HAP-1 (cell line): ENCODE data around the gene GRM5.

Source experiments
- DNase-seq, 2 experiments: peaks; one replicate each; pipeline ENCODE4 v3.0.0-alpha.2; 2016 to 2020; ENCODE audit warnings: low spot score in 2 of 2
- H3K27me3 ChIP-seq: fragments of 250-450 bp; sonication (Bioruptor Pico); 2 replicates; pipeline ENCODE4 v1.5.1; 2020; ENCODE audit warnings: low read depth, mild to moderate bottlenecking, moderate library complexity
- H3K36me3 ChIP-seq: fragments of 250-450 bp; sonication (Bioruptor Pico); replicated peaks from 2 replicates; pipeline ENCODE4 v1.5.1; 2020; ENCODE audit warnings: mild to moderate bottlenecking
- H3K4me1 ChIP-seq: fragments of 250-450 bp; sonication (Bioruptor Pico); 2 replicates; pipeline ENCODE4 v1.5.1; 2020; ENCODE audit warnings: mild to moderate bottlenecking
- H3K4me3 ChIP-seq: fragments of 250-450 bp; sonication (Bioruptor Pico); 2 replicates; pipeline ENCODE4 v1.5.1; 2020; ENCODE audit warnings: mild to moderate bottlenecking, moderate library complexity
- H3K9me3 ChIP-seq: fragments of 250-450 bp; sonication (Bioruptor Pico); 2 replicates; pipeline ENCODE4 v1.5.1; 2020; ENCODE audit warnings: mild to moderate bottlenecking, moderate library complexity
- in situ Hi-C: fragments of 300-500 bp; cut with MboI; formaldehyde crosslinking; loops from 3 replicates; pipeline ENCODE4 v1.14.3; 2020; ENCODE audit warnings: low sequenced_read_pairs, inconsistent platforms, mixed read lengths

GRM5 gene

GRCh38 chr11:88806410-88806809 is 259.4 kb downstream of the GRM5 start:
- Histone ChIP-seq H3K36me3 (no peaks in the 10 kb centered on the region), H3K4me1 (no peaks in the 10 kb centered on the region), H3K9me3 (no peaks in the 10 kb centered on the region), H3K27me3 (no peaks in the 10 kb centered on the region), H3K4me3 (no peak overlapping the region)
- DNase-seq = no peak
- in situ Hi-C loops = no loop called here

GRCh38 chr11:88801484-88802123 is 264.2 kb downstream of the GRM5 start:
- no peaks in the 10 kb centered on the region for H3K4me1 ChIP-seq
- no peak overlapping the region for H3K4me3 ChIP-seq
- no peaks in the 10 kb centered on the region for H3K9me3 ChIP-seq
- DNase-seq = no peak
- in situ Hi-C loops = no loop called here
- H3K27me3 ChIP-seq = no peaks in the 10 kb centered on the region
- H3K36me3 ChIP-seq = no peaks in the 10 kb centered on the region

GRCh38 chr11:88799771-88800500 is 265.8 kb downstream of the GRM5 start:
- H3K4me1 ChIP-seq = no peaks in the 10 kb centered on the region
- in situ Hi-C loops = no loop called here
- no peaks in the 10 kb centered on the region for H3K36me3 ChIP-seq
- no peaks in the 10 kb centered on the region for H3K27me3 ChIP-seq
- DNase-seq = no peak
- H3K4me3 ChIP-seq = no peak overlapping the region
- H3K9me3 ChIP-seq = no peaks in the 10 kb centered on the region

GRCh38 chr11:88790182-88790581 is 275.6 kb downstream of the GRM5 start:
- no peak for DNase-seq
- no peaks in the 10 kb centered on the region for H3K27me3 ChIP-seq

GRCh38 chr11:88779577-88779976 is 286.2 kb downstream of the GRM5 start:
- Histone ChIP-seq H3K27me3 (no peaks in the 10 kb centered on the region), H3K36me3 (no peaks in the 10 kb centered on the region), H3K4me1 (no peaks in the 10 kb centered on the region), H3K4me3 (no peak overlapping the region), H3K9me3 (no peaks in the 10 kb centered on the region)
- DNase-seq = no peak
- in situ Hi-C loops = no loop called here

More at GRCh38 chr11:88790182-88790581, 275.6 kb downstream of the GRM5 start:
- H3K4me1 ChIP-seq = no peaks in the 10 kb centered on the region
- H3K9me3 ChIP-seq = no peaks in the 10 kb centered on the region
- H3K36me3 ChIP-seq = no peaks in the 10 kb centered on the region
- in situ Hi-C loops = no loop called here
- no peak overlapping the region for H3K4me3 ChIP-seq

GRCh38 chr11:88770475-88771079 is 295.2 kb downstream of the GRM5 start:
- Histone ChIP-seq H3K27me3 (no peaks in the 10 kb centered on the region), H3K36me3 (no peaks in the 10 kb centered on the region), H3K4me3 (no peak overlapping the region), H3K9me3 (no peaks in the 10 kb centered on the region), H3K4me1 (no peaks in the 10 kb centered on the region)
- DNase-seq = no peak
- in situ Hi-C loops = no loop called here

GRCh38 chr11:88744140-88744539 is 321.6 kb downstream of the GRM5 start:
- DNase-seq = no peak
- Histone ChIP-seq H3K4me3 (no peak overlapping the region), H3K27me3 (no peaks in the 10 kb centered on the region), H3K4me1 (no peaks in the 10 kb centered on the region), H3K9me3 (no peaks in the 10 kb centered on the region), H3K36me3 (no peaks in the 10 kb centered on the region)
- in situ Hi-C loops = no loop called here

GRCh38 chr11:88739524-88739923 is 326.3 kb downstream of the GRM5 start:
- Histone ChIP-seq H3K27me3 (no peaks in the 10 kb centered on the region), H3K36me3 (no peaks in the 10 kb centered on the region), H3K9me3 (no peaks in the 10 kb centered on the region), H3K4me3 (no peak overlapping the region), H3K4me1 (no peaks in the 10 kb centered on the region)
- DNase-seq = no peak
- in situ Hi-C loops = no loop called here

GRCh38 chr11:88709567-88709966 is 356.2 kb downstream of the GRM5 start:
- no peak overlapping the region for H3K4me3 ChIP-seq
- no peaks in the 10 kb centered on the region for H3K9me3 ChIP-seq
- no peaks in the 10 kb centered on the region for H3K4me1 ChIP-seq
- in situ Hi-C loops = no loop called here
- DNase-seq = no peak
- H3K27me3 ChIP-seq = no peaks in the 10 kb centered on the region
- no peaks in the 10 kb centered on the region for H3K36me3 ChIP-seq

GRCh38 chr11:88704485-88704884 is 361.3 kb downstream of the GRM5 start:
- in situ Hi-C loops = no loop called here

GRCh38 chr11:88701816-88702215 is 364.0 kb downstream of the GRM5 start:
- Histone ChIP-seq H3K9me3 (no peaks in the 10 kb centered on the region), H3K27me3 (no peaks in the 10 kb centered on the region), H3K4me3 (no peak overlapping the region), H3K4me1 (no peaks in the 10 kb centered on the region), H3K36me3 (no peaks in the 10 kb centered on the region)
- no peak for DNase-seq
- in situ Hi-C loops = no loop called here

More at GRCh38 chr11:88704485-88704884, 361.3 kb downstream of the GRM5 start:
- Histone ChIP-seq H3K4me1 (no peaks in the 10 kb centered on the region), H3K36me3 (no peaks in the 10 kb centered on the region), H3K9me3 (no peaks in the 10 kb centered on the region), H3K4me3 (no peak overlapping the region), H3K27me3 (no peaks in the 10 kb centered on the region)
- DNase-seq = no peak

- DNase-seq = no peak
- H3K4me3 ChIP-seq = no peak overlapping the region
- H3K36me3 ChIP-seq = no peaks in the 10 kb centered on the region
- in situ Hi-C loops = no loop called here
- H3K27me3 ChIP-seq = peaks cover 4% of the 10 kb centered on the region; the same call in 1 of the 2 replicates
- no peaks in the 10 kb centered on the region for H3K4me1 ChIP-seq
- H3K9me3 ChIP-seq = no peaks in the 10 kb centered on the region
These were observed 368.6 kb downstream of the GRM5 start for GRCh38 chr11:88697139-88697538.

- DNase-seq = no peak
- Histone ChIP-seq H3K4me1 (no peaks in the 10 kb centered on the region), H3K9me3 (no peaks in the 10 kb centered on the region), H3K36me3 (no peaks in the 10 kb centered on the region), H3K4me3 (no peak overlapping the region), H3K27me3 (peaks cover 4% of the 10 kb centered on the region)
- in situ Hi-C loops = no loop called here
These were observed 369.9 kb downstream of the GRM5 start for GRCh38 chr11:88695689-88696414.
